ENCODE measurements around the gene IRX5. TPM values are rescaled to one million over a fixed set of nuclear protein-coding genes. Genes with fewer than 3 reads are reported as not detected.

The IRX5 gene
- total RNA-seq, 1 experiment from 2014 or later = 0.86 TPM

DNA sequence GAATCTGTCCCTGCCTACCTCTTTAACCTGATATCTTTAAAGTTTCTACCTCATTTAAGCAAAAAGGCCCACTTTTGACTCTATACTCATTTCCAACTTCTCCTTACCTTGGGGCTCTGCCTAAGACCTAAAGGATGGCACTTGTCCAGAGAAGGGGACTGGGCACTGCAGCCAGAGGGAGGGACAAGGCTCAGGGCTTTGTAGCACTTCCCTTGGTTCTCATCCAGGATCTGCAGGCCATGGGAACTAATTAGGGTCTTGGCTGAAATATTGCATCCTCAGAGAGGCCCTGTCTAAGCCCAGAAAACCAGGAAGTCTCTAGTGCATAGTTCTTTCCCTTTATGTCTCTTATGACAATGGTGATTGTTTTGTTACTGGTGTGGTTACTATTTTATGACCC, 37.3 kb downstream of the IRX5 start:
- Histone ChIP-seq H3K4me2 (ENCODE audit: low read length) (no peak overlapping the region), H3K27ac (ENCODE audit: low read depth, low read length) (no peak overlapping the region), H3K9me3 (ENCODE audit: control insufficient read depth in 1 of 2, insufficient read depth in 1 of 2, low read depth in 1 of 2, low read length in 2 of 2) (no peaks in the 10 kb centered on the region), H3K27me3 (ENCODE audit: insufficient read depth, low read length) (no peaks in the 10 kb centered on the region), H4K20me1 (ENCODE audit: insufficient read depth) (no peaks in the 10 kb centered on the region), H3K4me1 (ENCODE audit: control insufficient read depth in 1 of 2, insufficient read depth in 2 of 2, low read length in 2 of 2) (no peaks in the 10 kb centered on the region), H3K9me2 (ENCODE audit: insufficient read depth) (no peaks in the 10 kb centered on the region), H3K9ac (ENCODE audit: low read length) (no peak overlapping the region), H3K79me2 (ENCODE audit: insufficient read depth, low read length) (no peaks in the 10 kb centered on the region), H3K36me3 (ENCODE audit: control insufficient read depth in 1 of 2, insufficient read depth in 2 of 2, low read length in 2 of 2) (no peaks in the 10 kb centered on the region), H3K4me3 (replicated peaks in 1 of 2; ENCODE audit: low read depth in 1 of 2, low read length in 2 of 2) (no peak overlapping the region), H2AFZ (ENCODE audit: low read depth, low read length, poor library complexity, severe bottlenecking) (no peak overlapping the region)
- ChIA-PET RAD21 (ENCODE audit: low non-redundant PET in 1 of 2, low total read pairs in 2 of 2, uncharacterized antibody in 2 of 2, unreplicated experiment in 2 of 2) (no interaction called here), POLR2A (no interaction called here), CTCF (no interaction called here)
- intact Hi-C loops (cut with micrococcal nuclease) = no loop called here
- BruUV-seq (replicated peaks) = no TSS peak
- TF ChIP-seq SRF (IDR thresholded peaks at IDR 0.05; ENCODE audit: low read depth) (no peak), POLR2A (IDR thresholded peaks at IDR 0.05; ENCODE audit: borderline replicate concordance, extremely low read depth, insufficient read depth, insufficient read length) (no peak), ZFX (IDR thresholded peaks at IDR 0.05) (no peak), REST (IDR thresholded peaks at IDR 0.05; ENCODE audit: low read depth) (no peak), ELF1 (IDR thresholded peaks at IDR 0.05; ENCODE audit: borderline replicate concordance, low read depth) (no peak), SIN3A (IDR thresholded peaks at IDR 0.05; ENCODE audit: low read depth) (no peak), JUND (IDR thresholded peaks at IDR 0.05) (no peak)
- ATAC-seq (no peak), DNase-seq (ENCODE audit: low read depth, low spot score) (no peak)

- H3K27me3 ChIP-seq (ENCODE audit: insufficient read depth, low read length) = no peaks in the 10 kb centered on the region
- ChIA-PET RAD21 (ENCODE audit: low non-redundant PET in 1 of 2, low total read pairs in 2 of 2, uncharacterized antibody in 2 of 2, unreplicated experiment in 2 of 2) (no interaction called here), CTCF (no interaction called here), POLR2A (no interaction called here)
- H3K4me2 ChIP-seq (ENCODE audit: low read length) = no peak overlapping the region
- ATAC-seq = no peak
- no peak for DNase-seq (ENCODE audit: low read depth, low spot score)
- no peaks in the 10 kb centered on the region for H3K9me3 ChIP-seq (ENCODE audit: control insufficient read depth in 1 of 2, insufficient read depth in 1 of 2, low read depth in 1 of 2, low read length in 2 of 2)
- H3K27ac ChIP-seq (ENCODE audit: low read depth, low read length) = no peak overlapping the region
- H3K79me2 ChIP-seq (ENCODE audit: insufficient read depth, low read length) = no peaks in the 10 kb centered on the region
- H3K9me2 ChIP-seq (ENCODE audit: insufficient read depth) = no peaks in the 10 kb centered on the region
- no peak overlapping the region for H3K9ac ChIP-seq (ENCODE audit: low read length)
- H4K20me1 ChIP-seq (ENCODE audit: insufficient read depth) = no peaks in the 10 kb centered on the region
- no peaks in the 10 kb centered on the region for H3K4me1 ChIP-seq (ENCODE audit: control insufficient read depth in 1 of 2, insufficient read depth in 2 of 2, low read length in 2 of 2)
- no peak overlapping the region for H3K4me3 ChIP-seq (replicated peaks in 1 of 2; ENCODE audit: low read depth in 1 of 2, low read length in 2 of 2)
- no peaks in the 10 kb centered on the region for H3K36me3 ChIP-seq (ENCODE audit: control insufficient read depth in 1 of 2, insufficient read depth in 2 of 2, low read length in 2 of 2)
- BruUV-seq (replicated peaks) = no TSS peak
- no peak overlapping the region for H2AFZ ChIP-seq (ENCODE audit: low read depth, low read length, poor library complexity, severe bottlenecking)
- intact Hi-C loops (cut with micrococcal nuclease) = no loop called here
- TF ChIP-seq REST (IDR thresholded peaks at IDR 0.05; ENCODE audit: low read depth) = no peak
- TF ChIP-seq EZH2 (IDR thresholded peaks at IDR 0.05) = no peak
- TF ChIP-seq RAD21 (IDR thresholded peaks at IDR 0.05; ENCODE audit: low read depth) = no peak
- TF ChIP-seq, protein P1, sequence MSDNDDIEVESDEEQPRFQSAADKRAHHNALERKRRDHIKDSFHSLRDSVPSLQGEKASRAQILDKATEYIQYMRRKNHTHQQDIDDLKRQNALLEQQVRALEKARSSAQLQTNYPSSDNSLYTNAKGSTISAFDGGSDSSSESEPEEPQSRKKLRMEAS (IDR thresholded peaks at IDR 0.05) = no peak
- no peak for TF ChIP-seq SRF (IDR thresholded peaks at IDR 0.05; ENCODE audit: low read depth)
- TF ChIP-seq YY1 (IDR thresholded peaks at IDR 0.05; ENCODE audit: extremely low read depth, insufficient replicate concordance, low read depth, low read length) = no peak
- no peak for TF ChIP-seq POLR2A (IDR thresholded peaks at IDR 0.05; ENCODE audit: borderline replicate concordance, extremely low read depth, insufficient read depth, insufficient read length)
- no peak for TF ChIP-seq ZFX (IDR thresholded peaks at IDR 0.05)
- no peak for TF ChIP-seq TCF7L2 (IDR thresholded peaks at IDR 0.05; ENCODE audit: borderline replicate concordance, extremely low read depth, insufficient read depth, insufficient read length)
- no peak for TF ChIP-seq CEBPB (IDR thresholded peaks at IDR 0.05; ENCODE audit: low read depth)
These were observed 38.1 kb downstream of the IRX5 start for GRCh38 chr16:54968784-54969183.
